B cell (primary cell): ENCODE measurements around the gene TRAPPC11.

ENCODE experiments used
- EZH2 ChIP-seq: IDR thresholded peaks from 2 replicates; pipeline ENCODE4 v1.6.1; 2012; ENCODE audit warnings: borderline replicate concordance, low read depth, mild to moderate bottlenecking, moderate library complexity, low read length; ENCODE audit not compliant: insufficient read depth, poor library complexity, severe bottlenecking
- TF ChIP-seq, protein P1 (sequence below): fragments of 200-600 bp; IDR thresholded peaks from one replicate; pipeline ENCODE4 v1.8.0; 2022; ENCODE audit warnings: antibody characterized with exemption, mild to moderate bottlenecking

DNA sequence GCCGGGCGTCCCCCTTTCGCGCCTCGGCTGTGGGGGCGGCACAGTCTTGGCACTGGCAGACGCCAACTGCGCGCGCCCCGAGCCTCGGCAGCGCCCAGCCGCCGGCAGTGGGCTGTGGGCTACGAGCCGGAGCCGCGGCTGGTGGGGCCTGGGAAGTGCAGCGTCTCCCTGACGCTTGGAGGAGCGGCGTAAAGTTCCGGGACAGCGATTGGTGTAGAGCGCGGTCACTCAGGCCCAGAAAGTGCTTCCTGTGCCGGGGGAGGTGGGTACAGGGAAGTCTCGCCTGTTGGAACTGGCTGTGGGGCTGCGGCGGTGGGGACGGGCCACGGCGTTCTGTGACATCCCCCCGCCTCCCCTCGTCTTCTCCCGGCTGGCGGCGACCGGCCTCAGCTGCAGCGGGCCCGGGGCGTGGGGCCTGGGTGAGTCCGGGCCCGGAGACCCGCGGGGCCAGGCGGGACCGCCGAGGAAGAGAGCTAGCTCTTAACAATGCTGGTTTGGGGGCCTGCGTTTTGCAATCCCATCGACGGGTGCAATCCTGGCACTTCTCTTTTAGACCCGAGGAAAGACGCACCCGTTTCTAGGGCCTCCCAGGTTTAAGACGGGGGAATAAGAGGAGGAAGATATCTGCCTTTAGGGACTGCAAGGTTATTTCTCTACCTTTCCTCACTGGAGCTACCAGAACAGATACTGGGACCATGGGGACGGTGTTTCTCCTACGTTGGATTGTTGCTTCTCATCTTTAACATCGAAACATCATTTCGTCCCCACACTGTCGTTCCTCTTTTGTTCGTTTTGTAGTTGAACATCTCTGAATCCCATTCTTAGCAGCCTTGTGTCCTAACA, at the start of gene TRAPPC11, which contains the start of gene RWDD4:
- TF ChIP-seq, protein P1, sequence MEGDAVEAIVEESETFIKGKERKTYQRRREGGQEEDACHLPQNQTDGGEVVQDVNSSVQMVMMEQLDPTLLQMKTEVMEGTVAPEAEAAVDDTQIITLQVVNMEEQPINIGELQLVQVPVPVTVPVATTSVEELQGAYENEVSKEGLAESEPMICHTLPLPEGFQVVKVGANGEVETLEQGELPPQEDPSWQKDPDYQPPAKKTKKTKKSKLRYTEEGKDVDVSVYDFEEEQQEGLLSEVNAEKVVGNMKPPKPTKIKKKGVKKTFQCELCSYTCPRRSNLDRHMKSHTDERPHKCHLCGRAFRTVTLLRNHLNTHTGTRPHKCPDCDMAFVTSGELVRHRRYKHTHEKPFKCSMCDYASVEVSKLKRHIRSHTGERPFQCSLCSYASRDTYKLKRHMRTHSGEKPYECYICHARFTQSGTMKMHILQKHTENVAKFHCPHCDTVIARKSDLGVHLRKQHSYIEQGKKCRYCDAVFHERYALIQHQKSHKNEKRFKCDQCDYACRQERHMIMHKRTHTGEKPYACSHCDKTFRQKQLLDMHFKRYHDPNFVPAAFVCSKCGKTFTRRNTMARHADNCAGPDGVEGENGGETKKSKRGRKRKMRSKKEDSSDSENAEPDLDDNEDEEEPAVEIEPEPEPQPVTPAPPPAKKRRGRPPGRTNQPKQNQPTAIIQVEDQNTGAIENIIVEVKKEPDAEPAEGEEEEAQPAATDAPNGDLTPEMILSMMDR: no peak
- TF ChIP-seq EZH2: no peak
